GM12865 (cell line): ENCODE results near the gene ATP13A2.

ENCODE experiments used
- DNase-seq: peaks from one replicate; pipeline ENCODE4 v3.0.0; 2010; ENCODE audit warnings: low read depth
- H3K4me3 ChIP-seq: 2 replicates; pipeline ENCODE4 v1.5.1; 2011; ENCODE audit warnings: mild to moderate bottlenecking, low read depth, low read length, control low read depth
- TF ChIP-seq, protein P1 (sequence below): IDR thresholded peaks from 2 replicates; pipeline ENCODE4 v1.5.1; 2011; ENCODE audit warnings: low read length, control low read depth, low read depth, inconsistent platforms; ENCODE audit not compliant: insufficient read depth; ENCODE audit errors: missing control alignments

Gene ATP13A2, protein sequence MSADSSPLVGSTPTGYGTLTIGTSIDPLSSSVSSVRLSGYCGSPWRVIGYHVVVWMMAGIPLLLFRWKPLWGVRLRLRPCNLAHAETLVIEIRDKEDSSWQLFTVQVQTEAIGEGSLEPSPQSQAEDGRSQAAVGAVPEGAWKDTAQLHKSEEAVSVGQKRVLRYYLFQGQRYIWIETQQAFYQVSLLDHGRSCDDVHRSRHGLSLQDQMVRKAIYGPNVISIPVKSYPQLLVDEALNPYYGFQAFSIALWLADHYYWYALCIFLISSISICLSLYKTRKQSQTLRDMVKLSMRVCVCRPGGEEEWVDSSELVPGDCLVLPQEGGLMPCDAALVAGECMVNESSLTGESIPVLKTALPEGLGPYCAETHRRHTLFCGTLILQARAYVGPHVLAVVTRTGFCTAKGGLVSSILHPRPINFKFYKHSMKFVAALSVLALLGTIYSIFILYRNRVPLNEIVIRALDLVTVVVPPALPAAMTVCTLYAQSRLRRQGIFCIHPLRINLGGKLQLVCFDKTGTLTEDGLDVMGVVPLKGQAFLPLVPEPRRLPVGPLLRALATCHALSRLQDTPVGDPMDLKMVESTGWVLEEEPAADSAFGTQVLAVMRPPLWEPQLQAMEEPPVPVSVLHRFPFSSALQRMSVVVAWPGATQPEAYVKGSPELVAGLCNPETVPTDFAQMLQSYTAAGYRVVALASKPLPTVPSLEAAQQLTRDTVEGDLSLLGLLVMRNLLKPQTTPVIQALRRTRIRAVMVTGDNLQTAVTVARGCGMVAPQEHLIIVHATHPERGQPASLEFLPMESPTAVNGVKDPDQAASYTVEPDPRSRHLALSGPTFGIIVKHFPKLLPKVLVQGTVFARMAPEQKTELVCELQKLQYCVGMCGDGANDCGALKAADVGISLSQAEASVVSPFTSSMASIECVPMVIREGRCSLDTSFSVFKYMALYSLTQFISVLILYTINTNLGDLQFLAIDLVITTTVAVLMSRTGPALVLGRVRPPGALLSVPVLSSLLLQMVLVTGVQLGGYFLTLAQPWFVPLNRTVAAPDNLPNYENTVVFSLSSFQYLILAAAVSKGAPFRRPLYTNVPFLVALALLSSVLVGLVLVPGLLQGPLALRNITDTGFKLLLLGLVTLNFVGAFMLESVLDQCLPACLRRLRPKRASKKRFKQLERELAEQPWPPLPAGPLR

DNA sequence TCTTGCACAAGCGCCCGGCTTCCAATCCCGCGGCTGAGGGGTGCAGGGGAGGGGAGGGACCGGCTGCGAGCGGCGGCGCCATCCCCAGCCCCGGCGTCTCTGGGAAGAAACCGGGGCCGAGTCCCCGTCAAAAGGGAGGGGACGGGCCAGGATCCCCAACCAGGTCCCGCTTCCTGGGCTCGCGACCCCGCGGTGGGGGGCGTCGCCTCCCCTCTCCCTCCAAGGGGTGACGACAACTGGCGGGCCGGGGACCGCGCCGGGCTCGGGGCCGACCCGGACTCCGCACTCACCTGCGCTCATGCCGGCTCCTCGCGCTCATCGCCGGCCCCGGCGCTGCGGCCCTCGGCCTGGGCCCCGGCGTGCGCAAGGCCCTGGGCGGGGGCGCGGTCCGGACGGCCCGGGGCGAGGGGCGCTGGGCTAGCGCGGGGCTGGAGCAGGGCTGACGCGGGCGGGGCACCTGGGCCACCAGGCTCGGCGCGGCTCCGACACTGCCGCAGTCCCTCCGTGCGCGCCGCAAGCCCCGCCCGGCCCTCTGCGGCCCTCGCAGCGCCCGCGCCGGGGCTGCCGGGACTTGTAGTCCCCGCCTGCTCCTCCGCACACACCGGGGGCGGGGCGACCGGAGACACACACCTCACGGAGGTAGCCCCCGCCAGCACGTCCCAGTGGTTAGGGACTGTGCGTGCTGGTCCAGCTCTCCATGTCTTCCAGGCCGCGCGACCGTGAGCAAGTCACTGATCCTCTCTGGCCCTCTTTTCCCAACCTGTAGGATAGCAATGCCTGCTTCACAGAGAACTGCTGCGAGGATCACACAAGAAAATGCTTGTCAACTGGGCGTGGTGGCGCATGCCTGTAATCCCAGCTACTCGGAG is at the start of gene ATP13A2:
TSS of gene ATP13A2 (minus strand) at position 490 of the 869 bp plus-strand sequence. CDS start at position 300, 190 bp downstream.
- H3K4me3 ChIP-seq: peak within 1 kb of the TSS; percentile 61
- TF ChIP-seq, protein P1, sequence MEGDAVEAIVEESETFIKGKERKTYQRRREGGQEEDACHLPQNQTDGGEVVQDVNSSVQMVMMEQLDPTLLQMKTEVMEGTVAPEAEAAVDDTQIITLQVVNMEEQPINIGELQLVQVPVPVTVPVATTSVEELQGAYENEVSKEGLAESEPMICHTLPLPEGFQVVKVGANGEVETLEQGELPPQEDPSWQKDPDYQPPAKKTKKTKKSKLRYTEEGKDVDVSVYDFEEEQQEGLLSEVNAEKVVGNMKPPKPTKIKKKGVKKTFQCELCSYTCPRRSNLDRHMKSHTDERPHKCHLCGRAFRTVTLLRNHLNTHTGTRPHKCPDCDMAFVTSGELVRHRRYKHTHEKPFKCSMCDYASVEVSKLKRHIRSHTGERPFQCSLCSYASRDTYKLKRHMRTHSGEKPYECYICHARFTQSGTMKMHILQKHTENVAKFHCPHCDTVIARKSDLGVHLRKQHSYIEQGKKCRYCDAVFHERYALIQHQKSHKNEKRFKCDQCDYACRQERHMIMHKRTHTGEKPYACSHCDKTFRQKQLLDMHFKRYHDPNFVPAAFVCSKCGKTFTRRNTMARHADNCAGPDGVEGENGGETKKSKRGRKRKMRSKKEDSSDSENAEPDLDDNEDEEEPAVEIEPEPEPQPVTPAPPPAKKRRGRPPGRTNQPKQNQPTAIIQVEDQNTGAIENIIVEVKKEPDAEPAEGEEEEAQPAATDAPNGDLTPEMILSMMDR: no peak
- DNase-seq: peak; percentile 91

DNA sequence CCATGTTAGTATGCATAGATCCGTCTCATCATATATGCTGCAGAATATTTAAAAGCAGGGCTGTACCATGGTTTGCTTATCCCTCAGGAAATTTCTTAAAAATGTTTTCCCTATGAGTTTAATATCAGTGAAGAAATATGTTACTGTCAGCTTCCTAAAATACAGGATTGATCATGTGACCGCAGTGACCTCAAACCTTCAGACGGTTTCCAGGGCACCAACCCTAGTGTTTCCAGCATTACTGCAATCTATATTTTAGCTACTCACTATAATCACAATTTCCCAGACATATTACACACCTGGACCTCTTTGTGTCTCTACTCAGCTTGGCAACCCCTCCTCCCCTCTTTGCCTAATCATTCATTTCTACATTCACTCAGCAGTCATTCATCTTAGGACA is 49.8 kb upstream of the ATP13A2 start:
- no peak for DNase-seq
- TF ChIP-seq, protein P1: no peak
- no peak overlapping the region for H3K4me3 ChIP-seq

DNA sequence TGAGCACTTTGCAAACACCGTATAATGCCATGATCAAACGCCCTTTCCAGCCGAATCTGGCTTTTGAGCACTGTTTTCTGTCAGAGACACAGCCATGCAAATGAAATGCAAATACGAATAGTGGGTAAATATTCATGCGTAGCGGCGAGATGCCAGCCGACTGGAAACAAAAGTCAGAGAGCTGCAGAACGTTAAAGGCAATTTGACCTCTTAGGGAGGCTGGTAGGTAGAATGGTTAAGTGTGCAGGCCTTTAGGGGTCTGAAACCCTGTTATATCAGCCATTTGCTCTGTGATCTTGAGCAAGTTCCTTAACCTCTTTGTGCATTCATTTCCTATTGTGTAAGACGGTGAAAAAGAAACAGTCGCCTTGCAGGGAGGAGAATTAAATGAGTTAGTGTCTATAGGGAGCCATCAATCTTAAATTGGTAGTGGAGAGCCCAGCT is 48.6 kb upstream of the ATP13A2 start:
- no peak overlapping the region for H3K4me3 ChIP-seq
- TF ChIP-seq, protein P1: no peak
- DNase-seq: no peak

DNA sequence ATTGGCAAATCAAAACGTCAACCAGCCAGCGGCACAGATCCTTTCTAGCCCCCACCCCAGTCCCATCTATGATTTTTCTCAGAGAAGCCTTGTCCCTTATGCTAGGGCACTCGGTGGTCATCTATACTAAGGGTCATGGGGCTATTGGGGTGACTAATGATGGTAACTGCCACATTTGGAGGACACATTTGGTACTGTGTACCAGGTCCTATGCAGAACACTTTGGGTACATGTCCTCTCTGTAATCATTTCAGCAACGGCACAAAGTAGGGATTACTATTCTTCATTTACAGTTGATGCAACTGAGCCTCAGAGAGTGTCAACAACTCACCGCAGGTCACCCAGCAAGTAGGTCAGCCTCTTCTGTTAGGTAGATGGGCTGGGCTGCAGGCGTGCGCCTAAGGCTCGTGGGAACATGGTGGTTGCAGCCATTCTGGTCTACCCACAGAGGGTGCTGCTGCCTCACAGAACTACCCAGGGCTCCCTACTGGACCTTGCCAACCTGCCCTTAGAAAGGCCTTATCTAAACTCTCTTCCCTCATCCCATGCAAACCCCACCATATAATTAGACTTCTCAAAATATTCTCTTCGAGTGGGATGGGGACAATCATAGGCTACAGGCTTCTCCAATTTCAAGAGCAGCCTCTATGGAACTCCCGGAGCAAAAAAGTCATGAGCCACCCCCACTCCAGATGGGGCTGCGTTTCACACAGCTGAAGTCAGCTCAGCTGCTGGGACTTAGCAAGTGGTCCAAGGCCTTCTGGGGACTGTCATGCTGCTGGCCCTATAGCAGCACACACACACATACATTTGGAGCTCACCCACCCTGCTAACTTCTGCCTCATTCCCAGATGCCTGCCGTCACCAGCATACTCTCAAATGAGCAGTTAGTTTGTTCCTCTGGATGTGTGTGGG is 47.9 kb upstream of the ATP13A2 start:
- no peak overlapping the region for H3K4me3 ChIP-seq
- DNase-seq: peak; percentile 83
- TF ChIP-seq, protein P1: peak; percentile 89

DNA sequence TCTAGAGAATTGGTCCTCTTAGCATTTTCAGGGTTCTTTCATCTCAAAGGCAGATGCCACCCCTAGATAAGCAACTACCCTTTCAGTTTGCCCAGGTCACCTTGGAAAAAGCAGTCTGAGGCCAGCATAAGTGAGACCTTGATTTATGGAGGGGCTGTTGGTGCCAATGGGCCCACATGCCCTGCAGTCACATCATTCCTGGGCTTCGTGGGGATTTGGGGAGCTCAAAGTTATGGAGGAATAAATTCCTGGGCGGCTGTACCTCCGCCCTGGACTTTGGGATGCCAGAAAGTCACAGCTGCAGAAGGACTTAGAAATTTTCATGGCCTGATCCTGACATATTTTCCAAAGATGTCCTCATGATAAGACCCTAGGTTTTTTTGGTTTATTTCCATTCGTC is 44.8 kb upstream of the ATP13A2 start:
- no peak for DNase-seq
- H3K4me3 ChIP-seq: no peak overlapping the region
- TF ChIP-seq, protein P1: no peak
